T-cell (primary cell): ENCODE data around the gene PRR11. TPM values are rescaled to one million over a fixed set of nuclear protein-coding genes. Genes with fewer than 3 reads are reported as not detected.

Source experiments
- ATAC-seq, 4 experiments: fragments of 200-7000 bp in 3 of 4; fragments of 150-1000 bp in 1 of 4; cut with Tn5 transposase; replicated peaks in 1 of 4; 1 replicate in 3 of 4; 2 replicates in 1 of 4; pipeline ENCODE4 v1.10.0; 2021; ENCODE audit warnings: moderate library complexity in 3 of 4, mild to moderate bottlenecking in 2 of 4, moderate number of reproducible peaks in 1 of 4
- CTCF ChIA-PET, 2 donors: fragments of 300-600 bp; sonication (Branson Sonifier 250); formaldehyde crosslinking; loops; one replicate each; lab custom pipeline; 2022; ENCODE audit warnings: antibody characterized with exemption in 2 of 2; lab: Charles Lee
- POLR2A ChIA-PET, 2 donors: fragments of 300-600 bp; sonication (Branson Sonifier 250); formaldehyde crosslinking; loops; one replicate each; lab custom pipeline; 2022; ENCODE audit warnings: antibody characterized with exemption in 2 of 2; lab: Charles Lee
- DNase-seq, 35 experiments: peaks; one replicate each; pipeline versions ENCODE4 v3.0.0 to v3.0.0-alpha.2; 2013 to 2023
- H3K27ac ChIP-seq: one replicate; pipeline ENCODE4 v1.5.1; 2013; ENCODE audit warnings: low read length
- H3K27me3 ChIP-seq, 2 experiments: replicated peaks in 1 of 2; 1 replicate in 1 of 2; 2 replicates in 1 of 2; pipeline versions ENCODE4 v1.6.1 to v1.7.0; 2013; ENCODE audit warnings: low read length in 1 of 2, mixed read lengths in 1 of 2; ENCODE audit not compliant: control insufficient read depth in 2 of 2, insufficient read depth in 2 of 2; ENCODE audit errors: extremely low read depth in 1 of 2
- H3K36me3 ChIP-seq, 2 donors: 1 replicate in 1 of 2; 2 replicates in 1 of 2; pipeline versions ENCODE4 v1.6.1 to v1.7.0; 2013; ENCODE audit warnings: low read length in 1 of 2; ENCODE audit not compliant: control insufficient read depth in 2 of 2, insufficient read depth in 1 of 2; ENCODE audit errors: extremely low read depth in 1 of 2
- H3K4me1 ChIP-seq, 2 experiments: 1 replicate in 1 of 2; 2 replicates in 1 of 2; pipeline versions ENCODE4 v1.6.1 to v1.7.0; 2013; ENCODE audit warnings: low read length in 2 of 2, mixed read lengths in 1 of 2; ENCODE audit not compliant: insufficient read depth in 2 of 2, control insufficient read depth in 1 of 2; ENCODE audit errors: extremely low read depth in 1 of 2
- H3K4me3 ChIP-seq, 2 donors: 1 replicate in 1 of 2; 2 replicates in 1 of 2; pipeline versions ENCODE4 v1.5.1 to v1.7.0; 2013; ENCODE audit warnings: mild to moderate bottlenecking in 2 of 2, low read length in 1 of 2, moderate library complexity in 1 of 2; ENCODE audit not compliant: control insufficient read depth in 1 of 2; ENCODE audit errors: extremely low read depth in 1 of 2
- H3K9me3 ChIP-seq: 2 replicates; pipeline ENCODE4 v1.7.0; 2013
- H3K27ac Mint-ChIP-seq, 2 donors: one replicate each; pipeline ENCODE4 v1.8.0; 2020 to 2021; ENCODE audit warnings: mild to moderate bottlenecking in 2 of 2, mixed read lengths in 2 of 2
- H3K27me3 Mint-ChIP-seq, 2 donors: one replicate each; pipeline ENCODE4 v1.8.0; 2021 to 2022; ENCODE audit warnings: mixed read lengths in 2 of 2
- H3K36me3 Mint-ChIP-seq: one replicate; pipeline ENCODE4 v1.8.0; 2021; ENCODE audit warnings: mixed read lengths
- H3K4me1 Mint-ChIP-seq, 3 donors: one replicate each; pipeline ENCODE4 v1.8.0; 2020 to 2022; ENCODE audit warnings: mixed read lengths in 3 of 3, mild to moderate bottlenecking in 1 of 3
- H3K4me3 Mint-ChIP-seq, 3 donors: one replicate each; pipeline ENCODE4 v1.8.0; 2020 to 2022; ENCODE audit warnings: mild to moderate bottlenecking in 3 of 3, mixed read lengths in 3 of 3, moderate library complexity in 3 of 3
- H3K9me3 Mint-ChIP-seq, 3 donors: one replicate each; pipeline ENCODE4 v1.8.0; 2020 to 2022; ENCODE audit warnings: mixed read lengths in 3 of 3
- WGBS: methylation state at CpG from one replicate; pipeline ENCODE4 v1.1.5; 2013; ENCODE audit warnings: missing lambda C conversion rate; ENCODE audit not compliant: insufficient coverage; 5-methylcytosine and 5-hydroxymethylcytosine counted together
- total RNA-seq, 35 experiments: library from RNA in 6 of 35; stranded (reverse) in 6 of 35; fragments of 120-200 nt in 1 of 35; gene quantifications; one replicate each; pipeline versions ENCODE4 v1.2.1 to v1.2.4 and lab custom pipeline; 2013 to 2026

Gene PRR11
- total RNA-seq, 5 donors from 2014 or later (not counting 1 experiment from before 2014, with no cell fraction given), result 1.1 to 3.3 (median 1.8) TPM

DNA sequence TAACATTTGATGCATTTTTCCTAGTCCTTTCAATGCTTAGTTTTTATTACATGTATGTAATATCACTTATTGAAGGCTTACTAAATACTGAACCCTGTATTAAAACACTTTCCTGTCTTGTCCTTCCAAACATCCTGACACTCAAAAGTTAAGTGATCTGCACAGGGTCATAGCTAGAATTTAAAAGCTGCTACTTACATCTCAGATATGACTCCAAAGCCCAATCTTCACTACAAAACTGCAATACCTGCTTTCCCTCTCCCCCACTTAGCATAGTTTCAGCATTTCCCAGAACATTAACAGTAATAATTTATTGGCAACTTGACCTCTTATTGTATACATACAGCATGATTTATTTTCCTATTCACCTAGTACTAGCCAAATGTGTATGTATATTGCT, 44.6 kb upstream of the PRR11 start:
- H3K27ac Mint-ChIP-seq, result peak overlapping the region in 1 of 2 donors; percentile 1
- Histone ChIP-seq H3K27ac (no peak overlapping the region), H3K36me3 (peaks cover 0 to 3% of the 10 kb centered on the region in 2 donors), H3K9me3 (no peaks in the 10 kb centered on the region), H3K4me3 (no peak overlapping the region), H3K4me1 (peaks cover 6 to 8% of the 10 kb centered on the region in 2 experiments), H3K27me3 (no peaks in the 10 kb centered on the region)
- peaks cover 10% of the 10 kb centered on the region for H3K36me3 Mint-ChIP-seq
- ChIA-PET POLR2A (interaction anchor here in 1 of 2 donors (0.6 kb wide), 2 partner anchors 67 to 1036 kb away, joined by 3 to 5 read pairs; no protein-coding TSS in a partner anchor), CTCF (interaction anchor here in 1 of 2 donors (0.6 kb wide), 1 partner anchor 38 kb away, joined by 3 read pairs; no protein-coding TSS in a partner anchor)
- H3K4me3 Mint-ChIP-seq, result no peak overlapping the region
- H3K9me3 Mint-ChIP-seq, result no peaks in the 10 kb centered on the region
- ATAC-seq (no peak), DNase-seq (no peak)
- peaks cover 6 to 16% (median 9%) of the 10 kb centered on the region in 3 donors for H3K4me1 Mint-ChIP-seq
- no peaks in the 10 kb centered on the region for H3K27me3 Mint-ChIP-seq

DNA sequence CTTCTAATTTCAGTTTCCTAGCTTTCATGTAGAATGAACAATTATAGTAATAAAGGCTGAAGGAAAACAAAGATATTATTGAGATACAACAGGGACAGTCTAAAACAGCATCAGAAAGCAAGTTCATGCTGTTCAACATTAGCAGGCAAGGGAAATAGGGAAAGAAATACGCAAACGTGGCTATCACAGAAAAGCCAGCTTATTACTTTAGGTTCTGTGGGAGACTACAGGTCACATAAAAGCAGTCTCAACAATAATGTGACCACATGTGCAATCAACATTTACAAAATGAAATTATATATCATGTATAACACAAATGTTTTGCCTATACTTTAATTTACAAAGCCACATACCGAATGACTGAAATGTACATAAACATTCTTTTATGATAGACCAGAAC, 44.0 kb upstream of the PRR11 start:
- Histone ChIP-seq H3K36me3 (peaks cover 0 to 3% of the 10 kb centered on the region in 2 donors), H3K27ac (no peak overlapping the region), H3K4me3 (no peak overlapping the region), H3K27me3 (no peaks in the 10 kb centered on the region), H3K4me1 (peaks cover 5% of the 10 kb centered on the region in 2 experiments), H3K9me3 (no peaks in the 10 kb centered on the region)
- Mint-ChIP-seq H3K36me3 (peaks cover 10% of the 10 kb centered on the region), H3K27ac (no peak overlapping the region), H3K4me1 (peaks cover 5 to 14% (median 8%) of the 10 kb centered on the region in 3 donors), H3K9me3 (no peaks in the 10 kb centered on the region), H3K27me3 (no peaks in the 10 kb centered on the region), H3K4me3 (no peak overlapping the region)
- DNase-seq (no peak), ATAC-seq (no peak)
- ChIA-PET POLR2A (no interaction called here), CTCF (no interaction called here)
- WGBS, result no CpG with 5 or more reads among the region's 3 CpGs

GRCh38 chr17:59115474-59115873, 40.1 kb upstream of the PRR11 start:
- Histone ChIP-seq H3K4me1 (no peaks in the 10 kb centered on the region), H3K9me3 (no peaks in the 10 kb centered on the region), H3K27me3 (no peaks in the 10 kb centered on the region), H3K4me3 (no peak overlapping the region), H3K36me3 (peaks cover 0 to 11% of the 10 kb centered on the region in 2 donors), H3K27ac (no peak overlapping the region)
- Mint-ChIP-seq H3K27me3 (no peaks in the 10 kb centered on the region), H3K4me1 (peaks cover 0 to 4% (median 0%) of the 10 kb centered on the region in 3 donors), H3K36me3 (peaks cover 15% of the 10 kb centered on the region), H3K4me3 (no peak overlapping the region), H3K27ac (no peak overlapping the region), H3K9me3 (no peaks in the 10 kb centered on the region)
- no peak for DNase-seq
- 95% methylated on average over 7 of the region's 9 CpGs for WGBS
- CTCF ChIA-PET, result no interaction called here
- POLR2A ChIA-PET, result no interaction called here
- no peak for ATAC-seq

DNA sequence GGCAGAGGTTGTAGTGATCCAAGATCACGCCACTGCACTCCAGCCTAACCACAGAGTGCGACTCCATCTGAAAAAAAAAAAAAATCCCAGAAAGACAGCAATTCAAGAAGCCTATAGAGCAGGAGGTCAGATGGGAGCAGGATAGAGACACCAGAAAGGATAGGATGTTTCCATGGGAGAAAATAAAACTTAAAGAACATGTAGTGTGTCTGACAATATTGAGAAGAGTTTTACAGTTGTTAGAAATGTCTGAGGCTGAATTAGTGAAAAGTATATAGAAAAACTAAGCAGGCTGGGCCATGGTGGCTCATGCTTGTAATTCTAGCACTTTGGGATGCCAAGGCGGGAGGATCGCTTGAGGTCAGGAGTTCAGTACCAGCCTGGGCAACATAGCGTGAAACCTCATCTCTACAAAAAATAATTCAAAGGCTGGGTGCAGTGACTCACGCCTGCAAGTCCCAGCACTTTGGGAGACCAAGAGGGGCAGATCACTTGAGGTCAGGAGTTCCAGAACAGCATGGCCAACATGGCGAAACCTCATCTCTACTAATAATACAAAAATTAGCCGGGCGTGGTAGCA, 33.6 kb upstream of the PRR11 start:
- ChIA-PET CTCF (no interaction called here), POLR2A (no interaction called here)
- H3K36me3 ChIP-seq, result peaks cover 0 to 11% of the 10 kb centered on the region in 2 donors
- H3K9me3 Mint-ChIP-seq, result no peaks in the 10 kb centered on the region
- peaks cover 0 to 2% (median 0%) of the 10 kb centered on the region in 3 donors for H3K4me1 Mint-ChIP-seq
- 91% methylated on average over 3 of the region's 9 CpGs for WGBS
- ATAC-seq (no peak), DNase-seq (no peak)
- H3K4me3 Mint-ChIP-seq, result no peak overlapping the region
- no peaks in the 10 kb centered on the region for H3K4me1 ChIP-seq
- H3K4me3 ChIP-seq, result no peak overlapping the region
- H3K27ac Mint-ChIP-seq, result no peak overlapping the region
- no peak overlapping the region for H3K27ac ChIP-seq
- no peaks in the 10 kb centered on the region for H3K9me3 ChIP-seq
- peaks cover 24% of the 10 kb centered on the region for H3K36me3 Mint-ChIP-seq
- H3K27me3 ChIP-seq, result no peaks in the 10 kb centered on the region
- no peaks in the 10 kb centered on the region for H3K27me3 Mint-ChIP-seq

GRCh38 chr17:59124665-59125064, 30.9 kb upstream of the PRR11 start:
- Histone ChIP-seq H3K4me3 (no peak overlapping the region), H3K9me3 (no peaks in the 10 kb centered on the region), H3K27me3 (no peaks in the 10 kb centered on the region), H3K4me1 (no peaks in the 10 kb centered on the region), H3K36me3 (peaks cover 0 to 7% of the 10 kb centered on the region in 2 donors), H3K27ac (no peak overlapping the region)
- H3K36me3 Mint-ChIP-seq, result peaks cover 26% of the 10 kb centered on the region
- H3K27ac Mint-ChIP-seq, result no peak overlapping the region
- H3K9me3 Mint-ChIP-seq, result no peaks in the 10 kb centered on the region
- no peaks in the 10 kb centered on the region for H3K27me3 Mint-ChIP-seq
- H3K4me1 Mint-ChIP-seq, result peaks cover 0 to 3% (median 0%) of the 10 kb centered on the region in 3 donors
- ChIA-PET POLR2A (interaction anchor here in 1 of 2 donors (0.6 kb wide), 1 partner anchor 701 kb away, joined by 4 read pairs; no protein-coding TSS in a partner anchor), CTCF (no interaction called here)
- no CpG with 5 or more reads among the region's 6 CpGs for WGBS
- DNase-seq, result no peak
- no peak overlapping the region for H3K4me3 Mint-ChIP-seq
- no peak for ATAC-seq

DNA sequence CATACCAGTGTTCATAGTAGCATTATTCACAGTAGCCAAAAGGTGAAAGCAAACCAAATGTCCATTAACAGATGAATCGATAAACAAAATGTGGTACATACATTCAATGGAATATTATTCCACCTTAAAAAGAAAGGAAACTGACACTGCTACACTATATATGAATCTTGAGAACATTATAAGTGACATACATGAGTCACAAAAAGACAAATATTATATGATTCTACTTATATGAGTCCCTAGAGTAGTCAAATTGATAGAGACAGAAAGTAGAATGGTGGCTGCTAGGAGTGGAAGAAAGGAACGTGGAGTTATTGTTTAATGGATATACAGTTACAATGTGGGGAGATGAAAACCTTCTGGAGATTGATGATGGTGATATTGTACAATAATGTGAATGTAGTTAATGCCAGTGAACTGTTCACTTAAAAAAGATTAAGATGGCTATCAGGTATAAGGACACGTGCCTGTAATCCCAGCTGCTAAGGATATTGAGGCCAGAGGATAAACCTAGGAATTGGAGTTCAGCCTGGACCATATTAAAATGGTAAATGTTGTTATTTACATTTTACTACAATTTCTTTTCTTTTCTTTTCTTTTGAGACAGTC, 28.6 kb upstream of the PRR11 start:
- Histone ChIP-seq H3K27ac (no peak overlapping the region), H3K36me3 (peaks cover 0 to 2% of the 10 kb centered on the region in 2 donors), H3K4me3 (no peak overlapping the region), H3K4me1 (no peaks in the 10 kb centered on the region), H3K9me3 (no peaks in the 10 kb centered on the region), H3K27me3 (no peaks in the 10 kb centered on the region)
- ChIA-PET CTCF (no interaction called here), POLR2A (no interaction called here)
- DNase-seq (no peak), ATAC-seq (no peak)
- WGBS, result no CpG with 5 or more reads among the region's 3 CpGs
- Mint-ChIP-seq H3K4me3 (no peak overlapping the region), H3K4me1 (peaks cover 0 to 5% (median 0%) of the 10 kb centered on the region in 3 donors), H3K36me3 (peaks cover 22% of the 10 kb centered on the region), H3K27ac (no peak overlapping the region), H3K9me3 (no peaks in the 10 kb centered on the region), H3K27me3 (no peaks in the 10 kb centered on the region)
